Measurements from ENCODE around the gene VPS54.
"Not testable (repeated sequence)": the region's sequence is repeated elsewhere in the genome, so short reads cannot be mapped to it uniquely, and the experiment has no call there.

The VPS54 gene

GRCh38 chr2:63994329-63995070 is 24.7 kb downstream of the VPS54 start:
- not testable (repeated sequence) for DNase-seq (ENCODE audit: low read depth in 2 of 2)

DNA sequence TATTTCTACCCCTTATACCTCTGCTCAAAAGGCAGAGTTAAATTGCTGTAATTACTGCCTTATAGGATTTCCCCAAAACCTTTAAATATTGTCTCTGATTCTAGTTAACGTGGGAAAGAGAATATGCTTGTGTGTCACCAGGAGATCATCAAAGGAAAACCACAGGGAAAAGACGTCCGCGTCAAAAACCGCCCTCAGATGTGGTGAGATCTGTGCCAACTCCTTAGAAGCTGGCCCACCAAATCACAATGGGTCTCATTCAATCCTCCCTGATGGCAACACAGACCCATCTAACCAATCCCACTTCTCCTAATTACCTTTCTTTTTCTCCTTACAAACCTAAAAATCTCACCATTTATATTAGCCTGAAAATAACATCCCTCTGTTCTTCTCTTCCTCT is 25.4 kb downstream of the VPS54 start:
- no peak for DNase-seq (ENCODE audit: low read depth in 2 of 2)

GRCh38 chr2:63993130-63993584 is 26.1 kb downstream of the VPS54 start:
- not testable (repeated sequence) for DNase-seq (ENCODE audit: low read depth in 2 of 2)

GRCh38 chr2:63992061-63992685 is 27.1 kb downstream of the VPS54 start:
- no peak for DNase-seq (ENCODE audit: low read depth in 2 of 2)

DNA sequence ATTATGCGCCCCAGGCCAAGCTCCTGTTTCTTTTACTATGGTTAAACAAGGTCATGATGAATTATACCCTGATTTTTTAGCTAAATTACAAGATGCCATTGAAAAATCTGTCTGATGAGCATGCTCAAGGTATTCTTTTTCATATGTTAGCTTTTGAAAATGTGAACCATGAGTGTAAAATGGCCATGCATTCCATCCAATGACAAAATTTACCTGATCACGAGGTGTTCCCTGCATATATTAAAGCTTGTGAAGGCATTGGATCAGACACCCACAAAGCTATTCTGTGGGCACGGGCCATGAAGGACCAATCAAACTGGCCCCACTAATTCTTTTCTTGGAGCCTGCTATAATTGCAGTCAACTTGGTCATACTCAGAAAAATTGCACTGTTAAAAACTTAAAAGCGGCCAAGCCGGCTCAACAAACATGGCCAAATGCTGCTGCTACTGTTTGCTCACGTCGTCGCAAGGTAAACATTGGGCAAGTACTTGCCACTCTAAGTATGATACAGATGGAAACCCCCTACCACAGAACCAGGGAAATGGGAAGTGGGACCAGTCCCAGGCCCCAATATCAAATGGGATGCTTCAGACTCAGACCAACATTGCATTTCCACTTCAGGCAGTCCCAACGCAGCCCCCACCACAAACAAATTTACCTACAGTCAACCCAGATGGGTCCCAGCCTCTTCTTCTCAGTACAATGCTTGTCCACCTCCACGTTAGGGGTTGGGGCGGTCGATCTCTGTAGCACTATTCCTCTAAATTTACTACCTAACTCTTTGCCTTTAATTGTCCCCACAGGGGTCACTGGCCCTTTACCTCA is 27.8 kb downstream of the VPS54 start:
- DNase-seq (ENCODE audit: low read depth in 2 of 2): not testable (repeated sequence)

DNA sequence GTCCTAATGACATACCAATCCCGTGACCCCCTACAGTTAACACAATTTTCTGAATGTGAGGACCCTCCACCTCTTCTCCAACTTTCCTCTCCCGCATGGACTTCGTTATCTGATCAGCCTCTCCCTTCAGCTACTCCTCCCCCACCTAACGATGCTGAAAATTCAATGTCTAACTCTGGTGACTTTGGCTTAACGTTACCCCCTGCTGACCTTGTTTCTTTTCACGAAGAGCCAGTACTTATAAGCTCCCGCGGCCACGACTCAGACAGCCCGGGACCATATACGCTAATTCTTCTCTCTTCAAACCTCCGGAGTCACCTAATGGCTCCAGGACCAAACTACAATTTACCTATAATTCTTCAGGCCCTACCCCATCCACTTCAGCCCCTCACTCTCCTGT is 29.2 kb downstream of the VPS54 start:
- no peak for DNase-seq (ENCODE audit: low read depth in 2 of 2)

DNA sequence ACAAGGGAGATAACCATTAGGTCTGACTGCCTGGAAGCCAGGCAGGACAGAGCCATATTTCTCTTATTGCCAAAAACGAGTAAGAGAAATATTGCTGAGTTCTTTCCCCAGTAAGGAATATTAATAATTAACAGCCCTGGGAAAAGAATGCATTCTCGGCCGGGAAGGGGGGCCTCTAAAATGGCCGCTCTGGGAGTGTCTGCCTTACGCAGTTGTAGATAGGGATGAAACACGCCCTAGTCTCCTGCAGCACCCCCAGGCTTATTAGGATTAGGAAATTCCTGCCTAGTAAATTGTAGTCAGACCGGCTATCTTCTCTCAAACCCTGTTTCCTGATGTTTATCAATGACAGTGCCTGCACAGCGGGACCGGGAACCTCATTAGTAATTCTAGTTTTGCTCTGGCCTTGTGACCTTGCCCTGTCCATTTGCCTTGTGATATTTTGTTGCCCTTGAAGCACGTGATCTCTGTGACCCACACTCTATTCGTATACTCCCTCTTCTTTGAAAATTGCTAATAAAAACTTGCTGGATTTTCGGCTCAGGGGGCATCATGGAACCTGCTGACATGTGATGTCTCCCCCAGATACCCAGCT is 30.3 kb downstream of the VPS54 start:
- not testable (repeated sequence) for DNase-seq (ENCODE audit: low read depth in 2 of 2)

GRCh38 chr2:63984606-63985359 is 34.4 kb downstream of the VPS54 start:
- no peak for DNase-seq (ENCODE audit: low read depth in 2 of 2)

DNA sequence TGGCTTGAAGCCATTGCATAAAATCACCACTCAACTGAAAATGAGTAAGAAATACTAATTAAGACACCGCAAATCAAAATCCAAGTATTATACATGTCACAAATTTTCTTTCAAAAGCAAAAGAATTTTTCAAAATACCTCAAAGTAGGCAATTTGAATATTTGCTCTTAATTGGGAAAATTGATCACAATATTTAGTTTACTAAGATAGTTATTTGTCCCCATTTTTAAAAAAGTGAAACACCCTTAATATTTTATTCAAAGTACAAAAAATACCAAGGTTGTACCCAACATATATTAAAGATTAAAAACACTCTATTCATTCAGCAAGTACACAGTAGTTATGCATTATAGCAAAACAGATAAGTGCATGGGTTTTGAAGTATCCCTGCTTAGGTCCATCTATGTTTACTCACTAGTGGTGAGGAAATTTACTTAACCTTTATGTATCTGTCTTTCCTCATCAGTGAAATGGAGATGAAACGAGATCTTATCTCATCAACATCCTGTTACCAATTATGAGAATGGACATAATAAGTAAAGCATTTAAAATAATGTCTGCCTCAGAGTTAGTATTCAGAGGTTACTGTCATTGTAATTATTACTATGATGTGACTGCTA is 35.1 kb downstream of the VPS54 start:
- DNase-seq (ENCODE audit: low read depth in 2 of 2): no peak

DNA sequence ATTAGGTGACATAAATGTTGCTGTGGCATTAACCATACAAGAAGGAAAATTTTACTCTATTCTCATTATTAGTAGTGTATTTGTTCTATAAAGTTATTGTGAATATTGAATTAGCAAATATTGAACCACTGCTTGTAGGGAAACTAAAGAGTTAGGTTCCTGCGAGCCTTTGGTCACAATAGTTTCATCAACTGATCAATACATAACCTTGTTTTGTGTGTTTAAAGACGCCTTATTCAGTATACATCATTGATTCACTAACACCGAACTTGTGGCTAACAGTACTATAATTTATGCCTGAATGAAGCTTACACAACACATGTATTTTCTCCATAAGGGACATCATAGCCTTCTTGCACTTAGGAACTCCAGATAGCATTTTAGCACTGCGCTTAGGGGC is 36.9 kb downstream of the VPS54 start:
- DNase-seq (ENCODE audit: low read depth in 2 of 2): no peak

DNA sequence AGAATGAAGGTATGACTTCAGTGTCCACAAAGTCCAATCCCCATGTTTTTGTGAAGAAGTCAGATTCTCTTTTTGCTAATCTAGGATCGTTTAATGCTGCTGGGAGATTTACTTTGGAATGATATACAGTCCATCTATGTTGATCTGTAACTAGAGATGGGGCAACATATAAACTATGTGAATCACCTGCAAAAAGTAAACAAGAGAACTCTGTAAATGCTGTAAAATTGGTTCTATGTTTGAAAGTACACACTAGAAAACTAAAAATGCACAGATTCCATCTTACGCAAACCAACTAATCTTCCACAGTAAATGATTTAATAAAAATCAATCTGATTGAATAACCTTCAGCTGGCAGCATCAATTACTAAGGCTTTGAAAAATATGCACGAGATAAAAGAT is 37.5 kb downstream of the VPS54 start:
- no peak for DNase-seq (ENCODE audit: low read depth in 2 of 2)

GRCh38 chr2:63980794-63981193 is 38.4 kb downstream of the VPS54 start:
- no peak for DNase-seq (ENCODE audit: low read depth in 2 of 2)

- no peak for DNase-seq (ENCODE audit: low read depth in 2 of 2)
These were observed 41.3 kb downstream of the VPS54 start for GRCh38 chr2:63977904-63978303.

DNA sequence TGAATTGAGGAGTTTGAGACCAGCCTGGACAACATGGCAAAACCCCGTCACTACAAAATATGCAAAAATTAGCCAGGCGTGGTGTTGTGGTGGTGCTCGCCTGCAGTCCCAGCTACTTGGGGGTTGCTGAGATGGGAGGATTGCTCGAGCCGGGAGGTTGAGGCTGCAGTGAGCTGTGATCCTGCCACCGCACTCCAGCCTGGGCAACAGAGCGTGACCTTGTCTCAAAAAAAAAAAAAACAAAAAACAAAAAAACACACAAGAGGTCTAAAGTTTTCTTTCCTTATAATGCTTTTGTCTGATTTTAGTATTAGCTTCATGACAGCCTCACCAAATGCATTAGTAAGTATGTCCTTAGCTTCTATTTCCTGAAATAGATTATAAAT is 43.1 kb downstream of the VPS54 start:
- DNase-seq (ENCODE audit: low read depth in 2 of 2): no peak

DNA sequence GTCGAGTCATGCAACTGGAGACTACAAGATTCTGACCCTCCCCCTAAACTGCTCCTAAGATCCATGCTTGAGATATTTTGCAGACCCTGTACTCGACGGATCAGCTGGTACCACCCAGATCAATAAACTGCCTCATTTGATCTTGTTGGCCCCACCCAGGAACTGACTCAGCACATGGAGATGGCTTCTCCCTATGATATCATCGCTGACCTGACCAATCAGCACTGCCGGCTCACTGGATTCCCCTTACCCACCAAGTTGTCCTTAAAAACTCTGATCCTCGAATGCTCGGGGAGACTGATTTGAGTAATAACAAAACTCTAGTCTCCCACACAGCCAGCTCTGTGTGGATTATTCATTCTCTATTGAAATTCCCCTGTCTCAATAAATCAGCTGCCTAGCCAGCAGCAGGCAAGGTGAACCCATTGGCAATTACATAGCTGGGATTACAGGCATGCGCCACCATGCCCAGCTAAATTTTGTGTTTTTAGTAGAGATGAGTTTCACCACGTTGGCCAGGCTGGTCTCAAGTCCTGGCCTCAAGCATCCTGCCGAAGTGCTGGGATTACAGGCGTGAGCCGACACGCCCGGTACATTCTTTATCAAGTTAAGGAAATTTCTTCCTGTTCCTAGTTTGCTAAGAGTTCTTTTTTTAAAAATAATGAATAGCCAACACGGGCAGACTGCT is 43.6 kb downstream of the VPS54 start:
- DNase-seq (ENCODE audit: low read depth in 2 of 2): no peak

GRCh38 chr2:63975036-63975435 is 44.2 kb downstream of the VPS54 start:
- DNase-seq (ENCODE audit: low read depth in 2 of 2): not testable (repeated sequence)

- DNase-seq (ENCODE audit: low read depth in 2 of 2): no peak
These were observed 57.0 kb downstream of the VPS54 start for GRCh38 chr2:63962186-63962585.

GRCh38 chr2:63950414-63950813 is 68.8 kb downstream of the VPS54 start:
- DNase-seq (ENCODE audit: low read depth in 2 of 2): no peak

- DNase-seq (ENCODE audit: low read depth in 2 of 2): no peak
These were observed 76.4 kb downstream of the VPS54 start for GRCh38 chr2:63942788-63943187.

- not testable (repeated sequence) for DNase-seq (ENCODE audit: low read depth in 2 of 2)
These were observed 87.1 kb downstream of the VPS54 start for GRCh38 chr2:63932104-63932503.

Data from fibroblast of skin of left quadriceps (primary cell).